Measurements from ENCODE around the gene BBS10. TPM values are rescaled to one million over a fixed set of nuclear protein-coding genes. Genes with fewer than 3 reads are reported as not detected.

Gene BBS10
- total RNA-seq, 1 donor from 2014 or later = 8.6 TPM

DNA sequence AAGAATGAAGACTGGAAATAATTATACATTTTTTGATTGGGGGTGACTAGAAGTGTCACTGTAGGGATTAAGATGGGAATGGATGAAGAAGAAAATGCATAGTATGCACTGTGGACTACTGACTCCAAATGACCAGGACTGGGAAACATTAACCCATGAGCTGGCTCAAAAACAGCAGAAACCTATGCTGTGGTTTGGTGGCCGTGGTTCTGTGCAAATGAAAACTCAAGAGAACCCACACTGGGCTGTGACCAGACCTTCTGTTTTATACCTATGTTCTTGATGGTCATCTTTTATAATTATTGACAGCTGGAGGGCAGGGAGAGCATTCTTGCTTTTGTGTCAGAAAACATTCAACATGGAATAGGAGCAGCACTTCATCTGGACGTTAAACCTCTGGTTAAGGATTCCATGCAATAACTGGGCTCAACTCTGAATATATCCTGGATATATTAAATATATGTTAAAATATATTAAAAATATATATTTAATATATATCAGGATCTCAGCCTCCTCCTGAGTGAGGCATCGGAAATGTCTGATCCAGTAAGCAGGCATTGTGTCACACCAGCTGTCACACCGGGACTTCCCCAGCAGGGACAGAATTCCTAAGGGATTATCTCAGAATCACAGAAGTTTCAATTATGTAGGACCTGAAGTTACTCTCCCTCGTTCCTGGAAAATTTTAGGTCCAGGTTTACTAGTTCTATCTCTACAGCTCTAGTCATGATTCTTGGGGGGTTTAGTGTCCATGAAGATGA, 48.5 kb downstream of the BBS10 start:
- intact Hi-C loops (cut with DNase I) = no loop called here
- no peak for ATAC-seq
- no peak for DNase-seq (ENCODE audit: missing footprints)

Other genes starting within 250 kb of the BBS10 start
- gene OSBPL8, start 211.4 kb upstream of the BBS10 start, total RNA-seq = 33.1 TPM

All from Right ventricle myocardium inferior (tissue), 1 donor.